ENCODE measurements around the gene DGKQ. TPM values are rescaled to one million over a fixed set of nuclear protein-coding genes. Genes with fewer than 3 reads are reported as not detected.

Gene DGKQ
- total and polyA plus RNA-seq, 2 of the 13 experiments (the other 11 are each of a cell fraction or from before 2014, with no cell fraction given), result 4.5 to 7.2 TPM

DNA sequence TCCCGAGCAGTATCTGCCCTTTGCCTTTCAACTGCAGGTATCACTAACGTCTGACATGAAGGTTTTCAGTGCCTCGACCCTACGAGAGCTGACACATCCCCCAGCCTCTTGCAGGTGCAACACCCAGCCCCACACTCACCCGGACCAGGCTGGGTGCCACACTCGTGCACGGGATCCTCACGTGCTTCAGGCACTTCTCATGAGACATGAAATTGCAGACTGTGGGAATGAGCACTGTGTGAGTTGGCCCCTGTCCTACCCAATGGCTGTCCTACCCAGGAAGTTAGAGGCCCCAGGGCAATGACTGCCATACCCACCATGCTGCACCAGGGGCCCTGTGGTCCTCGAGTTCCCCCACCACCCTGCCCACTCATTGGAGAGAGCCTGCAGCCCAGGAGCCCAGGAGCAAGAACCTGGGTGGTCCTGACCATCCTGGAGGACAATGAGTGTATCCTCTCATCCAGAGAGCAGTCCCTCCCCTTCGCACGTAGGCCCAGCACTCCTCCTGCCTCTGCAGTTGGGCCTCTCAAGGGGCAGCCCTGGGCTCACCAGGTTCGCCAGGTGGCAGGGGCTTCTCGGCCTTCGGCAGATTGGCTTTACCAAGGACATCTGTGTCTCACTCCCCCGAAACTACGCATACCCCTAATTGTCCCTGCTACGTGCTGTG, 2.4 kb downstream of the DGKQ start:
- Histone ChIP-seq H2AFZ (ENCODE audit: low read length) (no peak overlapping the region), H3K4me1 (ENCODE audit: insufficient read depth, low read length) (peaks cover 10% of the 10 kb centered on the region), H3K27ac (ENCODE audit: extremely low read length, insufficient read depth, low read length) (no peak overlapping the region), H3K27me3 (ENCODE audit: control insufficient read depth in 1 of 2, insufficient read depth in 2 of 2, low read length in 2 of 2) (no peaks in the 10 kb centered on the region), H4K20me1 (ENCODE audit: insufficient read depth, low read length) (peaks cover 3% of the 10 kb centered on the region; the same call in 1 of the 2 replicates), H3K4me2 (ENCODE audit: low read depth, low read length) (no peak overlapping the region), H3K4me3 (replicated peaks in 1 of 3; ENCODE audit: insufficient read depth in 1 of 3, low read depth in 2 of 3, low read length in 3 of 3) (no peak overlapping the region), H3K36me3 (replicated peaks in 1 of 2; ENCODE audit: control insufficient read depth in 1 of 2, insufficient read depth in 2 of 2, low read length in 2 of 2) (no peaks in the 10 kb centered on the region), H3K9me3 (ENCODE audit: low read length) (no peaks in the 10 kb centered on the region), H3K9ac (ENCODE audit: insufficient read depth, low read depth, low read length) (no peak overlapping the region), H3K79me2 (ENCODE audit: insufficient read depth, low read length) (no peaks in the 10 kb centered on the region)
- FAIRE-seq (no peak), ATAC-seq (no peak), DNase-seq (ENCODE audit: low spot score) (no peak)
- BruUV-seq (replicated peaks), result no TSS peak
- ChIA-PET CTCF (ENCODE audit: low intra/inter-chr PET ratio, low total read pairs) (no interaction called here), POLR2A (interaction anchor here (1.0 kb wide), 1 partner anchor 14 kb away, joined by 3 read pairs; no protein-coding TSS in a partner anchor)
- WGBS (ENCODE audit: low lambda C conversion rate), result 92% methylated on average over 14 of the region's 17 CpGs
- TF ChIP-seq KAT7 (CRISPR knock-in tag; IDR thresholded peaks at IDR 0.05; ENCODE audit: borderline replicate concordance) (no peak), ZKSCAN5 (CRISPR knock-in tag; IDR thresholded peaks at IDR 0.05) (no peak), REL (CRISPR knock-in tag; conservative IDR thresholded peaks at IDR 0.05) (no peak), NFE2L1 (CRISPR knock-in tag; IDR thresholded peaks at IDR 0.05; ENCODE audit: borderline replicate concordance) (no peak), ZNF607 (CRISPR knock-in tag; IDR thresholded peaks at IDR 0.05; ENCODE audit: borderline replicate concordance) (no peak), POLR2AphosphoS5 (IDR thresholded peaks at IDR 0.05; ENCODE audit: low read depth, low read length) (no peak), IKZF4 (CRISPR knock-in tag; IDR thresholded peaks at IDR 0.05; ENCODE audit: borderline replicate concordance, low read depth, not compliant biosample characterization) (no peak), ZNF501 (CRISPR knock-in tag; IDR thresholded peaks at IDR 0.05) (no peak), SP2 (CRISPR knock-in tag; IDR thresholded peaks at IDR 0.05) (no peak), ZSCAN30 (CRISPR knock-in tag; IDR thresholded peaks at IDR 0.05) (no peak), SKI (IDR thresholded peaks at IDR 0.05; ENCODE audit: partially characterized antibody) (no peak)
- TF ChIP-seq, protein P1, sequence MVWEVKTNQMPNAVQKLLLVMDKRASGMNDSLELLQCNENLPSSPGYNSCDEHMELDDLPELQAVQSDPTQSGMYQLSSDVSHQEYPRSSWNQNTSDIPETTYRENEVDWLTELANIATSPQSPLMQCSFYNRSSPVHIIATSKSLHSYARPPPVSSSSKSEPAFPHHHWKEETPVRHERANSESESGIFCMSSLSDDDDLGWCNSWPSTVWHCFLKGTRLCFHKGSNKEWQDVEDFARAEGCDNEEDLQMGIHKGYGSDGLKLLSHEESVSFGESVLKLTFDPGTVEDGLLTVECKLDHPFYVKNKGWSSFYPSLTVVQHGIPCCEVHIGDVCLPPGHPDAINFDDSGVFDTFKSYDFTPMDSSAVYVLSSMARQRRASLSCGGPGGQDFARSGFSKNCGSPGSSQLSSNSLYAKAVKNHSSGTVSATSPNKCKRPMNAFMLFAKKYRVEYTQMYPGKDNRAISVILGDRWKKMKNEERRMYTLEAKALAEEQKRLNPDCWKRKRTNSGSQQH (CRISPR knock-in tag; IDR thresholded peaks at IDR 0.05; ENCODE audit: low read depth), result no peak
- TF ChIP-seq, protein P2, sequence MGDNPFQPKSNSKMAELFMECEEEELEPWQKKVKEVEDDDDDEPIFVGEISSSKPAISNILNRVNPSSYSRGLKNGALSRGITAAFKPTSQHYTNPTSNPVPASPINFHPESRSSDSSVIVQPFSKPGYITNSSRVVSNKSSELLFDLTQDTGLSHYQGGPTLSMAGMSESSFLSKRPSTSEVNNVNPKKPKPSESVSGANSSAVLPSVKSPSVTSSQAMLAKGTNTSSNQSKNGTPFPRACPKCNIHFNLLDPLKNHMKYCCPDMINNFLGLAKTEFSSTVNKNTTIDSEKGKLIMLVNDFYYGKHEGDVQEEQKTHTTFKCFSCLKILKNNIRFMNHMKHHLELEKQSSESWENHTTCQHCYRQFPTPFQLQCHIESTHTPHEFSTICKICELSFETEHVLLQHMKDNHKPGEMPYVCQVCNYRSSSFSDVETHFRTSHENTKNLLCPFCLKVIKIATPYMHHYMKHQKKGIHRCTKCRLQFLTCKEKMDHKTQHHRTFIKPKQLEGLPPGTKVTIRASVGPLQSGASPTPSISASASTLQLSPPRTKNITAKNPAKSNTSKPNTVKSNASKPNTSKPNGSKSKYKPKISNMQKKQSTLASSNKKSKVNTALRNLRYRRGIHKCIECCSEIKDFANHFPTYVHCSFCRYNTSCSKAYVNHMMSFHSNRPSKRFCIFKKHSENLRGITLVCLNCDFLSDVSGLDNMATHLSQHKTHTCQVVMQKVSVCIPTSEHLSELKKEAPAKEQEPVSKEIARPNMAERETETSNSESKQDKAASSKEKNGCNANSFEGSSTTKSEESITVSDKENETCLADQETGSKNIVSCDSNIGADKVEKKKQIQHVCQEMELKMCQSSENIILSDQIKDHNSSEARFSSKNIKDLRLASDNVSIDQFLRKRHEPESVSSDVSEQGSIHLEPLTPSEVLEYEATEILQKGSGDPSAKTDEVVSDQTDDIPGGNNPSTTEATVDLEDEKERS (CRISPR knock-in tag; IDR thresholded peaks at IDR 0.05), result no peak
- intact Hi-C loops (cut with micrococcal nuclease; ENCODE audit: unreplicated experiment), result no loop called here
- in situ Hi-C loops (cut with HindIII; ENCODE audit: extremely low pct_ligation_motif_present, low pct_unique_long_range_greater_than_20kb), result no loop called here
